HFF-Myc (cell line): ENCODE data around the gene PCSK6.

Source experiments
- DNase-seq: peaks from one replicate; pipeline ENCODE4 v3.0.0-alpha.2; 2011; ENCODE audit warnings: low read depth; ENCODE audit errors: extremely low read depth
- H3K4me3 ChIP-seq: replicated peaks from 2 replicates; pipeline ENCODE4 v1.5.1; 2011; ENCODE audit warnings: low read depth, mild to moderate bottlenecking, control low read depth, low read length
- CTCF ChIP-seq: IDR thresholded peaks from 2 replicates; pipeline ENCODE4 v1.5.1; 2012; ENCODE audit warnings: mild to moderate bottlenecking, low read depth, low read length, control low read depth; ENCODE audit errors: missing control alignments

Gene PCSK6

GRCh38 chr15:101514318-101514717, 24.8 kb upstream of the PCSK6 start:
- no peak for DNase-seq
- no peak overlapping the region for H3K4me3 ChIP-seq
- TF ChIP-seq CTCF = no peak

GRCh38 chr15:101511717-101512116, 22.2 kb upstream of the PCSK6 start:
- H3K4me3 ChIP-seq = no peak overlapping the region
- DNase-seq = no peak
- TF ChIP-seq CTCF = no peak

GRCh38 chr15:101510212-101511197, 21.0 kb upstream of the PCSK6 start:
- no peak for TF ChIP-seq CTCF
- no peak for DNase-seq

GRCh38 chr15:101509279-101509678, 19.8 kb upstream of the PCSK6 start:
- no peak for DNase-seq
- H3K4me3 ChIP-seq = no peak overlapping the region

More at GRCh38 chr15:101510212-101511197, 21.0 kb upstream of the PCSK6 start:
- H3K4me3 ChIP-seq = no peak overlapping the region

GRCh38 chr15:101506491-101506890, 17.0 kb upstream of the PCSK6 start:
- H3K4me3 ChIP-seq = no peak overlapping the region
- no peak for TF ChIP-seq CTCF
- no peak for DNase-seq

More at GRCh38 chr15:101509279-101509678, 19.8 kb upstream of the PCSK6 start:
- no peak for TF ChIP-seq CTCF

GRCh38 chr15:101505610-101506337, 16.3 kb upstream of the PCSK6 start:
- TF ChIP-seq CTCF = no peak
- DNase-seq = no peak
- H3K4me3 ChIP-seq = no peak overlapping the region
